Mesenchymal stem cell (in vitro differentiated cells and primary cell): ENCODE results near the gene DEUP1.

Experiments
- DNase-seq: peaks from one replicate; pipeline ENCODE4 v3.0.0-alpha.2; 2013
- H2AFZ ChIP-seq: one replicate; pipeline ENCODE4 v1.6.1; 2013; ENCODE audit warnings: low read depth, mild to moderate bottlenecking, control low read depth, inconsistent platforms, low read length, moderate library complexity
- H2AK5ac ChIP-seq: 2 replicates; pipeline ENCODE4 v1.6.1; 2013; ENCODE audit warnings: low read length, moderate library complexity, mild to moderate bottlenecking, inconsistent platforms; ENCODE audit not compliant: severe bottlenecking
- H2BK120ac ChIP-seq: one replicate; pipeline ENCODE4 v1.6.1; 2013; ENCODE audit warnings: low read depth, mild to moderate bottlenecking, inconsistent platforms, low read length, moderate library complexity
- H2BK12ac ChIP-seq, 2 experiments: one replicate each; pipeline ENCODE4 v1.6.1; 2013; ENCODE audit warnings: inconsistent platforms in 2 of 2, low read length in 2 of 2, mild to moderate bottlenecking in 2 of 2, moderate library complexity in 2 of 2, control low read depth in 1 of 2
- H2BK15ac ChIP-seq: one replicate; pipeline ENCODE4 v1.6.1; 2013; ENCODE audit warnings: mild to moderate bottlenecking, low read depth, inconsistent platforms; ENCODE audit not compliant: poor library complexity, severe bottlenecking
- H2BK5ac ChIP-seq: 2 replicates; pipeline ENCODE4 v1.6.1; 2013; ENCODE audit warnings: low read depth, mild to moderate bottlenecking, low read length, control low read depth, inconsistent platforms; ENCODE audit not compliant: poor library complexity, severe bottlenecking
- H3K14ac ChIP-seq, 2 experiments: one replicate each; pipeline ENCODE4 v1.6.1; 2013; ENCODE audit warnings: inconsistent platforms in 2 of 2, low read length in 2 of 2, control low read depth in 1 of 2, mild to moderate bottlenecking in 1 of 2, moderate library complexity in 1 of 2
- H3K18ac ChIP-seq, 2 experiments: one replicate each; pipeline ENCODE4 v1.6.1; 2013; ENCODE audit warnings: inconsistent platforms in 2 of 2, low read length in 2 of 2, control low read depth in 1 of 2, low read depth in 1 of 2, mild to moderate bottlenecking in 1 of 2
- H3K23ac ChIP-seq, 2 experiments: one replicate each; pipeline ENCODE4 v1.6.1; 2013; ENCODE audit warnings: inconsistent platforms in 2 of 2, low read length in 2 of 2, mild to moderate bottlenecking in 2 of 2, moderate library complexity in 2 of 2, control low read depth in 1 of 2
- H3K27ac ChIP-seq: 2 replicates; pipeline ENCODE4 v1.5.1; 2013; ENCODE audit warnings: mild to moderate bottlenecking, moderate library complexity, low read length, control low read depth, inconsistent platforms; ENCODE audit not compliant: poor library complexity, severe bottlenecking
- H3K27me3 ChIP-seq, 2 experiments: 2 replicates each; pipeline versions ENCODE4 v1.6.1 to v1.7.0; 2013; ENCODE audit warnings: low read length in 2 of 2, mild to moderate bottlenecking in 2 of 2, moderate library complexity in 2 of 2, control low read depth in 1 of 2, inconsistent platforms in 1 of 2; ENCODE audit not compliant: control insufficient read depth in 1 of 2, insufficient read depth in 1 of 2
- H3K36me3 ChIP-seq, 2 experiments: 2 replicates each; pipeline versions ENCODE4 v1.6.1 to v1.7.0; 2013; ENCODE audit warnings: low read length in 2 of 2, control low read depth in 1 of 2, inconsistent platforms in 1 of 2, low read depth in 1 of 2, mild to moderate bottlenecking in 1 of 2; ENCODE audit not compliant: insufficient read depth in 2 of 2, control insufficient read depth in 1 of 2
- H3K4ac ChIP-seq, 2 experiments: one replicate each; pipeline ENCODE4 v1.6.1; 2013; ENCODE audit warnings: inconsistent platforms in 2 of 2, low read length in 2 of 2, mild to moderate bottlenecking in 2 of 2, moderate library complexity in 2 of 2, control low read depth in 1 of 2, low read depth in 1 of 2
- H3K4me1 ChIP-seq: 2 replicates; pipeline ENCODE4 v1.6.1; 2013; ENCODE audit warnings: low read depth, low read length, control low read depth; ENCODE audit not compliant: control insufficient read depth, insufficient read depth
- H3K4me2 ChIP-seq: 2 replicates; pipeline ENCODE4 v1.6.1; 2013; ENCODE audit warnings: low read length, mild to moderate bottlenecking, inconsistent platforms; ENCODE audit not compliant: poor library complexity, severe bottlenecking
- H3K4me3 ChIP-seq, 2 experiments: 2 replicates each; pipeline versions ENCODE4 v1.5.1 to v1.7.0; 2013; ENCODE audit warnings: low read length in 2 of 2, mild to moderate bottlenecking in 2 of 2, control low read depth in 1 of 2, low read depth in 1 of 2; ENCODE audit not compliant: insufficient read depth in 1 of 2
- H3K79me1 ChIP-seq: replicated peaks from 2 replicates; pipeline ENCODE4 v1.6.1; 2013; ENCODE audit warnings: mild to moderate bottlenecking, control low read depth, low read length, inconsistent platforms; ENCODE audit not compliant: poor library complexity, severe bottlenecking
- H3K9ac ChIP-seq: 2 replicates; pipeline ENCODE4 v1.7.0; 2013; ENCODE audit warnings: mild to moderate bottlenecking, low read length, moderate library complexity
- H3K9me3 ChIP-seq: 2 replicates; pipeline ENCODE4 v1.7.0; 2013; ENCODE audit warnings: mild to moderate bottlenecking, low read length; ENCODE audit not compliant: control insufficient read depth
- H4K8ac ChIP-seq: one replicate; pipeline ENCODE4 v1.6.1; 2013; ENCODE audit warnings: inconsistent platforms, mild to moderate bottlenecking, low read length, moderate library complexity
- H4K91ac ChIP-seq: one replicate; pipeline ENCODE4 v1.6.1; 2013; ENCODE audit warnings: mild to moderate bottlenecking, low read length, inconsistent platforms
- WGBS: methylation state at CpG from one replicate; pipeline ENCODE4 v1.1.7; 2013; ENCODE audit warnings: mixed read lengths; 5-methylcytosine and 5-hydroxymethylcytosine counted together

Gene DEUP1

GRCh38 chr11:93348930-93349329 lies 18.4 kb downstream of the DEUP1 start:
- H2AFZ ChIP-seq, result no peak overlapping the region
- no peak overlapping the region for H3K4me2 ChIP-seq
- H3K23ac ChIP-seq, result no peak overlapping the region
- H2AK5ac ChIP-seq, result no peak overlapping the region
- H3K27ac ChIP-seq, result no peak overlapping the region
- H3K14ac ChIP-seq, result no peak overlapping the region
- no peaks in the 10 kb centered on the region for H3K27me3 ChIP-seq
- no peaks in the 10 kb centered on the region for H3K36me3 ChIP-seq
- no peak overlapping the region for H3K4ac ChIP-seq
- H2BK120ac ChIP-seq, result no peak overlapping the region
- no peaks in the 10 kb centered on the region for H3K4me1 ChIP-seq
- H3K4me3 ChIP-seq, result no peak overlapping the region
- H3K9ac ChIP-seq, result no peak overlapping the region
- no peaks in the 10 kb centered on the region for H3K79me1 ChIP-seq
- no peaks in the 10 kb centered on the region for H3K9me3 ChIP-seq
- DNase-seq, result no peak
- 100% methylated on average over 1 of the region's 2 CpGs for WGBS
- H2BK15ac ChIP-seq, result no peak overlapping the region
- H2BK5ac ChIP-seq, result no peak overlapping the region
- H2BK12ac ChIP-seq, result no peak overlapping the region
- no peak overlapping the region for H3K18ac ChIP-seq
- no peak overlapping the region for H4K8ac ChIP-seq
- no peak overlapping the region for H4K91ac ChIP-seq

- Histone ChIP-seq H4K91ac (no peak overlapping the region), H2BK15ac (no peak overlapping the region), H3K79me1 (no peaks in the 10 kb centered on the region), H3K9me3 (no peaks in the 10 kb centered on the region), H3K18ac (no peak overlapping the region), H3K27me3 (no peaks in the 10 kb centered on the region), H3K36me3 (no peaks in the 10 kb centered on the region), H3K4me3 (no peak overlapping the region), H3K4ac (no peak overlapping the region), H3K9ac (no peak overlapping the region), H2BK12ac (no peak overlapping the region), H2BK5ac (no peak overlapping the region), H3K4me2 (no peak overlapping the region), H4K8ac (no peak overlapping the region), H2AK5ac (no peak overlapping the region), H3K14ac (no peak overlapping the region), H3K27ac (no peak overlapping the region), H3K23ac (no peak overlapping the region), H2AFZ (no peak overlapping the region), H2BK120ac (no peak overlapping the region), H3K4me1 (no peaks in the 10 kb centered on the region)
- DNase-seq, result no peak
- 83% methylated on average over 4 of the region's 6 CpGs for WGBS
Observed at GRCh38 chr11:93350835-93351234, 20.3 kb downstream of the DEUP1 start.

- no peak overlapping the region for H3K4me3 ChIP-seq
- H3K79me1 ChIP-seq, result no peaks in the 10 kb centered on the region
- no CpG with 5 or more reads among the region's 1 CpG for WGBS
- no peaks in the 10 kb centered on the region for H3K27me3 ChIP-seq
- no peak overlapping the region for H3K23ac ChIP-seq
- H2BK15ac ChIP-seq, result no peak overlapping the region
- no peak overlapping the region for H3K27ac ChIP-seq
- H3K4ac ChIP-seq, result no peak overlapping the region
- no peak overlapping the region for H4K8ac ChIP-seq
- H3K9ac ChIP-seq, result no peak overlapping the region
- H2AK5ac ChIP-seq, result no peak overlapping the region
- peaks cover 13% of the 10 kb centered on the region for H3K9me3 ChIP-seq
- H2BK12ac ChIP-seq, result no peak overlapping the region
- no peak overlapping the region for H2AFZ ChIP-seq
- H3K14ac ChIP-seq, result no peak overlapping the region
- DNase-seq, result no peak
- no peak overlapping the region for H2BK120ac ChIP-seq
- H4K91ac ChIP-seq, result no peak overlapping the region
- H3K36me3 ChIP-seq, result no peaks in the 10 kb centered on the region
- no peaks in the 10 kb centered on the region for H3K4me1 ChIP-seq
- H3K18ac ChIP-seq, result no peak overlapping the region
- H2BK5ac ChIP-seq, result no peak overlapping the region
- H3K4me2 ChIP-seq, result no peak overlapping the region
Observed at GRCh38 chr11:93359396-93359795, 28.9 kb downstream of the DEUP1 start.

- Histone ChIP-seq H3K4me3 (no peak overlapping the region), H3K4ac (no peak overlapping the region), H2BK5ac (no peak overlapping the region), H3K18ac (no peak overlapping the region), H3K27me3 (no peaks in the 10 kb centered on the region), H4K91ac (no peak overlapping the region), H2AFZ (no peak overlapping the region), H3K23ac (no peak overlapping the region), H4K8ac (no peak overlapping the region), H3K4me2 (no peak overlapping the region), H3K36me3 (no peaks in the 10 kb centered on the region), H3K14ac (no peak overlapping the region), H3K9me3 (peaks cover 13% of the 10 kb centered on the region), H2BK15ac (no peak overlapping the region), H2BK12ac (no peak overlapping the region), H2BK120ac (no peak overlapping the region), H3K79me1 (no peaks in the 10 kb centered on the region), H3K4me1 (no peaks in the 10 kb centered on the region), H3K9ac (no peak overlapping the region), H2AK5ac (no peak overlapping the region), H3K27ac (no peak overlapping the region)
- DNase-seq, result no peak
Observed at GRCh38 chr11:93361435-93361834, 30.9 kb downstream of the DEUP1 start.
